GM10248 (cell line): ENCODE results near the gene VPS36.

Experiments
- CTCF ChIA-PET: fragments of 300-600 bp; sonication (Branson Sonifier 250); formaldehyde crosslinking; extraction: SDS; loops from one replicate; lab custom pipeline; 2021; ENCODE audit warnings: antibody characterized with exemption; lab: Yijun Ruan, JAX
- POLR2A ChIA-PET: fragments of 350-650 bp; sonication (Branson Sonifier 250); formaldehyde crosslinking; extraction: SDS; loops from one replicate; lab custom pipeline; 2020; ENCODE audit warnings: antibody characterized with exemption; lab: Yijun Ruan, JAX
- DNase-seq: peaks from one replicate; pipeline ENCODE4 v3.0.0; 2012; ENCODE audit errors: extremely low spot score
- CTCF ChIP-seq: IDR thresholded peaks from 2 replicates; pipeline ENCODE4 v1.5.1; 2012; ENCODE audit warnings: mild to moderate bottlenecking, low read depth; ENCODE audit errors: extremely low read depth, missing control alignments, control extremely low read depth

The VPS36 gene

GRCh38 chr13:52428295-52428694 lies 22.1 kb downstream of the VPS36 start:
- no peak for TF ChIP-seq CTCF
- CTCF ChIA-PET, result interaction anchor here (2.1 kb wide), 1 partner anchor 23 kb away, joined by 7 read pairs; the partner anchor contains the start of gene VPS36
- POLR2A ChIA-PET, result no interaction called here
- no peak for DNase-seq

- no peak for TF ChIP-seq CTCF
- ChIA-PET POLR2A (no interaction called here), CTCF (interaction anchor here (1.1 to 3.6 kb wide), 2 partner anchors 18 to 29 kb away, joined by 6 to 26 read pairs; partner anchors contain the start of gene VPS36)
- DNase-seq, result no peak
Observed at GRCh38 chr13:52421216-52421615, 29.2 kb downstream of the VPS36 start.

GRCh38 chr13:52419080-52419479 lies 31.4 kb downstream of the VPS36 start:
- TF ChIP-seq CTCF, result no peak
- ChIA-PET CTCF (interaction anchor here (1.0 kb wide), 1 partner anchor 32 kb away, joined by 3 read pairs; no protein-coding TSS in a partner anchor), POLR2A (no interaction called here)
- no peak for DNase-seq

GRCh38 chr13:52414963-52415362 lies 35.5 kb downstream of the VPS36 start:
- DNase-seq, result no peak
- TF ChIP-seq CTCF, result no peak

DNA sequence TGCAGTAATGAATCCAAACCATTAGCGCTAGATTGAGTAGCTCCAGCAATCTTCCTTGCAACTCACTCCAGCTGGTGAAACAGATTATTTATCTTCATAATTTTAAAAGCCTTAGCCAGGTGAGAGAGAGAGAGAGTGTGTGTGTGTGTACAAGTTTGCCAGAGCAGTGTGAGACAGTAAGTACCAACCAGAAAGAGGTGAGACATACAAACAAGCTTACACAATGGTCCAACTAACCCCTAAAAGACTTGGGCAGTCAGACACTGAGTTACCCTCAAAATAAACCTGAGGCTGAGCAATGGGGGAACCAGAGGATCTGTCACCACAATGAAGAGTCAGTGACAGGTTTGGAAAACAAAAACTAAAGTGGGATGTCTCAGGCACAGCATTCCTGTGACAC lies 36.4 kb downstream of the VPS36 start:
- POLR2A ChIA-PET, result no interaction called here
- CTCF ChIA-PET, result interaction anchor here (0.9 kb wide), 1 partner anchor 37 kb away, joined by 3 read pairs; the partner anchor contains the start of gene VPS36
- no peak for TF ChIP-seq CTCF
- no peak for DNase-seq

More at GRCh38 chr13:52414963-52415362, 35.5 kb downstream of the VPS36 start:
- ChIA-PET CTCF (interaction anchor here (1.9 kb wide), 1 partner anchor 10 kb away, joined by 6 read pairs; the partner anchor contains the start of gene THSD1), POLR2A (no interaction called here)

- ChIA-PET POLR2A (no interaction called here), CTCF (interaction anchor here (2.6 kb wide), 1 partner anchor 38 kb away, joined by 13 read pairs; the partner anchor contains the start of gene VPS36)
- no peak for DNase-seq
- no peak for TF ChIP-seq CTCF
Observed at GRCh38 chr13:52412128-52412527, 38.3 kb downstream of the VPS36 start.
